Measurements from ENCODE around the gene RPLP2.

Gene RPLP2

DNA sequence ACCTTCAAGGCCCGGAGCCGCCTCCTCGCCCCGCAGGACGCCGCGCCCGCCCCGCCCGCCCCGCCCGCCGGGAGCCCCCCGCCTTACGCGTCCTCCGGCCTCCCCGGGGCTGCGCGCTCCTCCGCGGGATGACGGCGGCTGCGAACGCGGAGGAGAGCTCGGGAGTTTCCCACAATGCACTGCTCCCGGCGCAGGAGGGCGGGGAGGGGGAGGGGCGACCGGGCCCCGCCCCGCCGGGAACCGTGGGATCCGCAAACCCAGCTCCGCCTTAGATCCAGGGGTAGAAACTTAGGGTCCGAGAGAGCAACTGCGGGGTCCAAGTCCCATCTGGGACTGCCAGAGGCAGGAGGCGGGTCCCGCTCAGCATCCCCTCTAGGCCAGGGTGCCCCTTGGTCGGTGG, 19.8 kb upstream of the RPLP2 start, which contains the start of gene CEND1:
Gene CEND1, minus strand, starts transcription at position 148 of the 400 bp plus-strand sequence. CDS start 1,514 bp downstream, outside the sequence.
- peaks cover 10% of the 10 kb centered on the region; the same call in 1 of the 2 replicates for H3K36me3 ChIP-seq (ENCODE audit: control insufficient read depth, low read length)
- H3K9me2 ChIP-seq (replicated peaks; ENCODE audit: control insufficient read depth, low read length): no peaks in the 10 kb centered on the region
- TF ChIP-seq EZH2phosphoT487 (IDR thresholded peaks at IDR 0.05; ENCODE audit: borderline replicate concordance, low read length): no peak
- TF ChIP-seq, protein P1, sequence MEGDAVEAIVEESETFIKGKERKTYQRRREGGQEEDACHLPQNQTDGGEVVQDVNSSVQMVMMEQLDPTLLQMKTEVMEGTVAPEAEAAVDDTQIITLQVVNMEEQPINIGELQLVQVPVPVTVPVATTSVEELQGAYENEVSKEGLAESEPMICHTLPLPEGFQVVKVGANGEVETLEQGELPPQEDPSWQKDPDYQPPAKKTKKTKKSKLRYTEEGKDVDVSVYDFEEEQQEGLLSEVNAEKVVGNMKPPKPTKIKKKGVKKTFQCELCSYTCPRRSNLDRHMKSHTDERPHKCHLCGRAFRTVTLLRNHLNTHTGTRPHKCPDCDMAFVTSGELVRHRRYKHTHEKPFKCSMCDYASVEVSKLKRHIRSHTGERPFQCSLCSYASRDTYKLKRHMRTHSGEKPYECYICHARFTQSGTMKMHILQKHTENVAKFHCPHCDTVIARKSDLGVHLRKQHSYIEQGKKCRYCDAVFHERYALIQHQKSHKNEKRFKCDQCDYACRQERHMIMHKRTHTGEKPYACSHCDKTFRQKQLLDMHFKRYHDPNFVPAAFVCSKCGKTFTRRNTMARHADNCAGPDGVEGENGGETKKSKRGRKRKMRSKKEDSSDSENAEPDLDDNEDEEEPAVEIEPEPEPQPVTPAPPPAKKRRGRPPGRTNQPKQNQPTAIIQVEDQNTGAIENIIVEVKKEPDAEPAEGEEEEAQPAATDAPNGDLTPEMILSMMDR (IDR thresholded peaks at IDR 0.05; ENCODE audit: low read depth, low read length, poor library complexity, severe bottlenecking): no peak
- peaks cover 6% of the 10 kb centered on the region for H3K79me2 ChIP-seq (ENCODE audit: control insufficient read depth, low read length)
- H3F3A ChIP-seq (ENCODE audit: control insufficient read depth, insufficient read depth): 0 out of 2 replicates have a peak, but pooled peaks cover 4% of the 10 kb centered on the region
- H3K4me1 ChIP-seq (ENCODE audit: control insufficient read depth, low read length): peaks cover 25% of the 10 kb centered on the region
- H3K4me3 ChIP-seq (ENCODE audit: low read length): peak within 1 kb of the TSS; percentile 69
- no peaks in the 10 kb centered on the region for H3K9me3 ChIP-seq (ENCODE audit: control insufficient read depth, insufficient read depth, low read length)
- H4K20me1 ChIP-seq (ENCODE audit: control insufficient read depth, insufficient read depth, low read depth, low read length): no peaks in the 10 kb centered on the region
- no peak within 1 kb of the TSS for H3K27ac ChIP-seq (ENCODE audit: low read depth, low read length)
- peak within 1 kb of the TSS; percentile 50 for H3K4me2 ChIP-seq (ENCODE audit: low read length)
- no peaks in the 10 kb centered on the region for H3K27me3 ChIP-seq (ENCODE audit: control insufficient read depth, low read length)

DNA sequence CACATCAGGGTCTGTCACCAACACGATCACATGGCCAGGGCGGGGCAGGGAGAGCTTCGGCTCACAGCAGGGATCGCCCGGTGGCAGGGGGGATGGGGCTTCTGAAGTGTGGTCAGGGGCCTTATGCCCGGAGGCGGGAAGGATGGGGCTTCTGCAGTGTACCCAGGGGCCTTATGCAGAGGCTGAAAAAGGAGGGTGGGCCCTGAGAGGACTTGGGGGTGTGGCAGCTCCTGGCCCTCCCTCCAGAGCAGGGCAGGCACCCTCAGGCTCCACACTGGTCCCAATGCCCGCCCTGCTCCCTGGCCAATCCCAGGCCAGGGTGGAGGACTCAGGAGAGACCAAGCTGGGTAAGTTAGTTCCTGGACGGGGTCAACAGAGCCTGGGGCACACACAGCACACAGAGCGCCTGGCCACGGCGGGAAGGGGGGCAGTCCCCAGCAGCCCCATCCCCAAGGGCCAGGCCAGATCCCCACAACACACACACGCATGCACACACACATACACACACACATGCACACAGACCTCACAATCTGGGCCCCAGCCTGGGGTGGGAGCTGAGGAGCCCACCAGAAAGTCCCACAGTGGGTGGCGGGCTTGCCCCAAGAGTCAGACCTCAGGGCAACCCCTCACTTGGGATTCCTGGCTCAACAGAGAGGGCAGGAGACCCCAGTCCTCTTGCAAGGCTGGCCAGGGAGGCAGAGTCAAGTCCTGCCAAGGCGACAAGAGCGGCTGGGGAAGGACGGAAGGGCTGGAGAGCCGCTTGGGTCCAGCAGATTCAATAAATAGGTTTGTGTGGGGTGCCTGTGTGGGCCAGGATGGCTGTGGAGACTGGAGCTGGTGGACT, 18.8 kb upstream of the RPLP2 start:
- Histone ChIP-seq H3K27me3 (ENCODE audit: control insufficient read depth, low read length) (no peaks in the 10 kb centered on the region), H3K36me3 (ENCODE audit: control insufficient read depth, low read length) (peaks cover 10% of the 10 kb centered on the region; the same call in 1 of the 2 replicates), H3K4me1 (ENCODE audit: control insufficient read depth, low read length) (peaks cover 35% of the 10 kb centered on the region), H3K79me2 (ENCODE audit: control insufficient read depth, low read length) (peaks cover 14% of the 10 kb centered on the region), H4K20me1 (ENCODE audit: control insufficient read depth, insufficient read depth, low read depth, low read length) (no peaks in the 10 kb centered on the region), H3K27ac (ENCODE audit: low read depth, low read length) (no peak overlapping the region), H3K9me3 (ENCODE audit: control insufficient read depth, insufficient read depth, low read length) (no peaks in the 10 kb centered on the region), H3K4me3 (ENCODE audit: low read length) (no peak overlapping the region), H3K4me2 (ENCODE audit: low read length) (no peak overlapping the region), H3K9me2 (replicated peaks; ENCODE audit: control insufficient read depth, low read length) (no peaks in the 10 kb centered on the region), H3F3A (ENCODE audit: control insufficient read depth, insufficient read depth) (0 out of 2 replicates have a peak, but pooled peaks cover 4% of the 10 kb centered on the region)
- no peak for TF ChIP-seq EZH2phosphoT487 (IDR thresholded peaks at IDR 0.05; ENCODE audit: borderline replicate concordance, low read length)
- TF ChIP-seq, protein P1 (IDR thresholded peaks at IDR 0.05; ENCODE audit: low read depth, low read length, poor library complexity, severe bottlenecking): no peak

GRCh38 chr11:791658-792534, 17.9 kb upstream of the RPLP2 start:
- H3K36me3 ChIP-seq (ENCODE audit: control insufficient read depth, low read length): peaks cover 10% of the 10 kb centered on the region; the same call in 1 of the 2 replicates
- H3K79me2 ChIP-seq (ENCODE audit: control insufficient read depth, low read length): peaks cover 22% of the 10 kb centered on the region
- H3K27ac ChIP-seq (ENCODE audit: low read depth, low read length): no peak overlapping the region
- no peak overlapping the region for H3K4me3 ChIP-seq (ENCODE audit: low read length)
- H3K27me3 ChIP-seq (ENCODE audit: control insufficient read depth, low read length): no peaks in the 10 kb centered on the region
- H3K9me2 ChIP-seq (replicated peaks; ENCODE audit: control insufficient read depth, low read length): no peaks in the 10 kb centered on the region
- H3K4me1 ChIP-seq (ENCODE audit: control insufficient read depth, low read length): peaks cover 43% of the 10 kb centered on the region
- H3F3A ChIP-seq (ENCODE audit: control insufficient read depth, insufficient read depth): peaks cover 8% of the 10 kb centered on the region; the same call in 1 of the 2 replicates
- H3K9me3 ChIP-seq (ENCODE audit: control insufficient read depth, insufficient read depth, low read length): no peaks in the 10 kb centered on the region
- H4K20me1 ChIP-seq (ENCODE audit: control insufficient read depth, insufficient read depth, low read depth, low read length): peaks cover 3% of the 10 kb centered on the region; the same call in 1 of the 2 replicates
- no peak overlapping the region for H3K4me2 ChIP-seq (ENCODE audit: low read length)
- TF ChIP-seq, protein P1 (IDR thresholded peaks at IDR 0.05; ENCODE audit: low read depth, low read length, poor library complexity, severe bottlenecking): no peak
- no peak for TF ChIP-seq EZH2phosphoT487 (IDR thresholded peaks at IDR 0.05; ENCODE audit: borderline replicate concordance, low read length)

All from DOHH2 (cell line).